HEK293 (cell line): ENCODE measurements around the gene CDCA5.
A peak's percentile ranks its signal among the peaks of the same experiment; 100 is the strongest.

Experiments
- CTCF ChIA-PET: fragments of 350-600 bp; formaldehyde crosslinking; extraction: SDS; loops from one replicate; lab custom pipeline; 2021; ENCODE audit warnings: antibody characterized with exemption; lab: Yijun Ruan, JAX
- POLR2A ChIA-PET: fragments of 300-600 bp; formaldehyde crosslinking; extraction: SDS; loops from one replicate; lab custom pipeline; 2020; ENCODE audit warnings: antibody characterized with exemption, inconsistent platforms; lab: Yijun Ruan, JAX
- H3K27ac ChIP-seq: fragments of 200-500 bp; sonication (Bioruptor generic); 2 replicates; pipeline ENCODE4 v1.5.1; 2014; ENCODE audit warnings: low read depth, low read length, control low read depth, inconsistent platforms; ENCODE audit errors: extremely low read depth
- H3K36me3 ChIP-seq, 2 experiments: fragments of 200-500 bp in 1 of 2; sonication (Bioruptor generic) in 1 of 2; 1 replicate in 1 of 2; 2 replicates in 1 of 2; pipeline ENCODE4 v1.5.1; 2014 to 2017; ENCODE audit warnings: inconsistent platforms in 2 of 2, low read length in 2 of 2; ENCODE audit not compliant: control insufficient read depth in 2 of 2, insufficient read depth in 1 of 2
- H3K4me1 ChIP-seq: fragments of 200-500 bp; sonication (Bioruptor generic); 2 replicates; pipeline ENCODE4 v1.5.1; 2014; ENCODE audit warnings: mild to moderate bottlenecking, low read length, inconsistent platforms; ENCODE audit not compliant: control insufficient read depth, insufficient read depth
- H3K4me3 ChIP-seq: 2 replicates; pipeline ENCODE4 v1.5.1; 2011; ENCODE audit warnings: low read depth, mild to moderate bottlenecking, control low read depth, low read length, moderate library complexity
- H3K9me3 ChIP-seq: fragments of 200-500 bp; sonication (Bioruptor generic); 2 replicates; pipeline ENCODE4 v1.5.1; 2014; ENCODE audit warnings: low read depth, low read length, inconsistent platforms; ENCODE audit not compliant: control insufficient read depth, insufficient read depth
- AEBP2 ChIP-seq: fragments of 450-650 bp; formaldehyde crosslinking; IDR thresholded peaks from 2 replicates; pipeline ENCODE4 v1.5.1; 2016; ENCODE audit warnings: missing biosample characterization, missing genetic modification characterization, borderline replicate concordance
- GLIS2 ChIP-seq: fragments of 450-650 bp; formaldehyde crosslinking; IDR thresholded peaks from 2 replicates; pipeline ENCODE4 v1.5.1; 2016; ENCODE audit warnings: missing biosample characterization, missing genetic modification characterization
- HIC1 ChIP-seq: fragments of 450-650 bp; formaldehyde crosslinking; IDR thresholded peaks from 2 replicates; pipeline ENCODE4 v1.5.1; 2016; ENCODE audit warnings: missing biosample characterization, missing genetic modification characterization
- KLF10 ChIP-seq: fragments of 450-650 bp; IDR thresholded peaks from 2 replicates; pipeline ENCODE4 v1.5.1; 2018; ENCODE audit warnings: missing biosample characterization, mild to moderate bottlenecking, missing genetic modification characterization
- OSR2 ChIP-seq: fragments of 450-650 bp; formaldehyde crosslinking; IDR thresholded peaks from 2 replicates; pipeline ENCODE4 v1.5.1; 2016; ENCODE audit warnings: missing biosample characterization, missing genetic modification characterization
- PATZ1 ChIP-seq: fragments of 450-650 bp; formaldehyde crosslinking; IDR thresholded peaks from 2 replicates; pipeline ENCODE4 v1.5.1; 2016; ENCODE audit warnings: missing biosample characterization, missing genetic modification characterization
- PRDM1 ChIP-seq: fragments of 450-650 bp; formaldehyde crosslinking; IDR thresholded peaks from 2 replicates; pipeline ENCODE4; 2016; ENCODE audit warnings: missing biosample characterization, missing genetic modification characterization
- SP3 ChIP-seq: fragments of 450-650 bp; formaldehyde crosslinking; IDR thresholded peaks from 2 replicates; pipeline ENCODE4 v1.5.1; 2016; ENCODE audit warnings: missing biosample characterization, missing genetic modification characterization
- YY1 ChIP-seq: fragments of 450-650 bp; formaldehyde crosslinking; IDR thresholded peaks from 2 replicates; pipeline ENCODE4 v1.5.1; 2018; ENCODE audit warnings: missing biosample characterization, missing genetic modification characterization
- ZBTB17 ChIP-seq: fragments of 450-650 bp; formaldehyde crosslinking; IDR thresholded peaks from 2 replicates; pipeline ENCODE4 v1.5.1; 2016; ENCODE audit warnings: missing biosample characterization, missing genetic modification characterization
- ZBTB8A ChIP-seq: fragments of 450-650 bp; formaldehyde crosslinking; IDR thresholded peaks from 2 replicates; pipeline ENCODE4 v1.5.1; 2016; ENCODE audit warnings: missing biosample characterization, missing genetic modification characterization
- ZFP69B ChIP-seq: fragments of 450-650 bp; formaldehyde crosslinking; IDR thresholded peaks from 2 replicates; pipeline ENCODE4 v1.5.1; 2016; ENCODE audit warnings: missing biosample characterization, missing genetic modification characterization
- ZIC2 ChIP-seq: fragments of 450-650 bp; formaldehyde crosslinking; IDR thresholded peaks from 2 replicates; pipeline ENCODE4 v1.5.1; 2016; ENCODE audit warnings: missing biosample characterization, missing genetic modification characterization
- ZNF146 ChIP-seq: fragments of 450-650 bp; formaldehyde crosslinking; IDR thresholded peaks from 2 replicates; pipeline ENCODE4 v1.5.1; 2016; ENCODE audit warnings: missing biosample characterization, missing genetic modification characterization
- ZNF157 ChIP-seq: fragments of 450-650 bp; formaldehyde crosslinking; IDR thresholded peaks from 2 replicates; pipeline ENCODE4 v1.5.1; 2016; ENCODE audit warnings: missing biosample characterization, missing genetic modification characterization
- ZNF654 ChIP-seq: fragments of 450-650 bp; formaldehyde crosslinking; IDR thresholded peaks from 2 replicates; pipeline ENCODE4 v1.5.1; 2016; ENCODE audit warnings: low read depth, missing biosample characterization, missing genetic modification characterization
- ZSCAN16 ChIP-seq: fragments of 450-650 bp; formaldehyde crosslinking; IDR thresholded peaks from 2 replicates; pipeline ENCODE4 v1.5.1; 2016; ENCODE audit warnings: missing biosample characterization, missing genetic modification characterization
- ZSCAN30 ChIP-seq: fragments of 450-650 bp; IDR thresholded peaks from 2 replicates; pipeline ENCODE4 v1.5.1; 2018; ENCODE audit warnings: missing biosample characterization, mild to moderate bottlenecking, missing genetic modification characterization, moderate library complexity
- TF ChIP-seq, protein P1 (sequence below): fragments of 450-650 bp; formaldehyde crosslinking; IDR thresholded peaks from 2 replicates; pipeline ENCODE4 v1.5.1; 2016; ENCODE audit warnings: missing biosample characterization, missing genetic modification characterization, low read depth
- TF ChIP-seq, protein P2 (sequence below): fragments of 450-650 bp; formaldehyde crosslinking; conservative IDR thresholded peaks from 2 replicates; pipeline ENCODE4 v1.5.1; 2016; ENCODE audit warnings: low read depth, missing biosample characterization, missing genetic modification characterization
- TF ChIP-seq, protein P3 (sequence below): fragments of 450-650 bp; formaldehyde crosslinking; optimal IDR thresholded peaks from 2 replicates; pipeline ENCODE3; 2016; ENCODE audit warnings: missing biosample characterization, mild to moderate bottlenecking, missing genetic modification characterization
- TF ChIP-seq, protein P4 (sequence below): fragments of 450-650 bp; formaldehyde crosslinking; IDR thresholded peaks from 2 replicates; pipeline ENCODE4; 2016; ENCODE audit warnings: missing biosample characterization, missing genetic modification characterization

The CDCA5 gene

GRCh38 chr11:65117206-65118096 lies 33.6 kb upstream of the CDCA5 start, which contains the start of gene ZNHIT2:
ZNHIT2 (minus strand) TSS chr11:65117701; CDS start chr11:65117653, 48 bp downstream.
- Histone ChIP-seq H3K27ac (peak within 1 kb of the TSS; percentile 78), H3K9me3 (no peaks in the 10 kb centered on the region), H3K36me3 (peaks cover 3 to 62% of the 10 kb centered on the region in 2 experiments; a peak in 2 of 3 replicates), H3K4me1 (peaks cover 6% of the 10 kb centered on the region), H3K4me3 (peak within 1 kb of the TSS; percentile 67)
- ChIA-PET POLR2A (interaction anchor here (0.7 to 1.8 kb wide), 9 partner anchors 11 to 339 kb away, joined by 3 to 8 read pairs (median 4); partner anchors contain the start of genes BATF2, CAPN1, SF1 and VPS51), CTCF (interaction anchor here (0.6 to 2.9 kb wide), 18 partner anchors 10 to 767 kb away, joined by 3 to 11 read pairs (median 4); partner anchors contain the start of genes CAPN1 and SYVN1)
- TF ChIP-seq ZSCAN30 (tag by site-specific recombination) (peak; percentile 73; the same call in 1 of the 2 replicates), ZNF146 (tag by site-specific recombination) (peak; percentile 47; the same call in 1 of the 2 replicates), YY1 (tag by site-specific recombination) (0 out of 2 replicates have a peak, but pooled peaks have one; percentile 58), SP3 (peak; percentile 71; the same call in 1 of the 2 replicates), ZNF654 (tag by site-specific recombination) (peak; percentile 84), ZNF157 (tag by site-specific recombination) (no peak), OSR2 (tag by site-specific recombination) (peak; percentile 38), ZBTB8A (tag by site-specific recombination) (peak; percentile 89), ZBTB17 (peak; percentile 59), HIC1 (tag by site-specific recombination) (peak; percentile 84), PRDM1 (tag by site-specific recombination) (no peak), ZIC2 (tag by site-specific recombination) (peak; percentile 66), AEBP2 (tag by site-specific recombination) (peak; percentile 49; the same call in 1 of the 2 replicates), ZSCAN16 (tag by site-specific recombination) (0 out of 2 replicates have a peak, but pooled peaks have one; percentile 36), KLF10 (tag by site-specific recombination) (peak; percentile 34; the same call in 1 of the 2 replicates), ZFP69B (no peak), GLIS2 (0 out of 2 replicates have a peak, but pooled peaks have one; percentile 23), PATZ1 (tag by site-specific recombination) (peak; percentile 61; the same call in 1 of the 2 replicates)
- TF ChIP-seq, protein P1, sequence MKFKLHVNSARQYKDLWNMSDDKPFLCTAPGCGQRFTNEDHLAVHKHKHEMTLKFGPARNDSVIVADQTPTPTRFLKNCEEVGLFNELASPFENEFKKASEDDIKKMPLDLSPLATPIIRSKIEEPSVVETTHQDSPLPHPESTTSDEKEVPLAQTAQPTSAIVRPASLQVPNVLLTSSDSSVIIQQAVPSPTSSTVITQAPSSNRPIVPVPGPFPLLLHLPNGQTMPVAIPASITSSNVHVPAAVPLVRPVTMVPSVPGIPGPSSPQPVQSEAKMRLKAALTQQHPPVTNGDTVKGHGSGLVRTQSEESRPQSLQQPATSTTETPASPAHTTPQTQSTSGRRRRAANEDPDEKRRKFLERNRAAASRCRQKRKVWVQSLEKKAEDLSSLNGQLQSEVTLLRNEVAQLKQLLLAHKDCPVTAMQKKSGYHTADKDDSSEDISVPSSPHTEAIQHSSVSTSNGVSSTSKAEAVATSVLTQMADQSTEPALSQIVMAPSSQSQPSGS (tag by site-specific recombination) = peak; percentile 78
- TF ChIP-seq, protein P2, sequence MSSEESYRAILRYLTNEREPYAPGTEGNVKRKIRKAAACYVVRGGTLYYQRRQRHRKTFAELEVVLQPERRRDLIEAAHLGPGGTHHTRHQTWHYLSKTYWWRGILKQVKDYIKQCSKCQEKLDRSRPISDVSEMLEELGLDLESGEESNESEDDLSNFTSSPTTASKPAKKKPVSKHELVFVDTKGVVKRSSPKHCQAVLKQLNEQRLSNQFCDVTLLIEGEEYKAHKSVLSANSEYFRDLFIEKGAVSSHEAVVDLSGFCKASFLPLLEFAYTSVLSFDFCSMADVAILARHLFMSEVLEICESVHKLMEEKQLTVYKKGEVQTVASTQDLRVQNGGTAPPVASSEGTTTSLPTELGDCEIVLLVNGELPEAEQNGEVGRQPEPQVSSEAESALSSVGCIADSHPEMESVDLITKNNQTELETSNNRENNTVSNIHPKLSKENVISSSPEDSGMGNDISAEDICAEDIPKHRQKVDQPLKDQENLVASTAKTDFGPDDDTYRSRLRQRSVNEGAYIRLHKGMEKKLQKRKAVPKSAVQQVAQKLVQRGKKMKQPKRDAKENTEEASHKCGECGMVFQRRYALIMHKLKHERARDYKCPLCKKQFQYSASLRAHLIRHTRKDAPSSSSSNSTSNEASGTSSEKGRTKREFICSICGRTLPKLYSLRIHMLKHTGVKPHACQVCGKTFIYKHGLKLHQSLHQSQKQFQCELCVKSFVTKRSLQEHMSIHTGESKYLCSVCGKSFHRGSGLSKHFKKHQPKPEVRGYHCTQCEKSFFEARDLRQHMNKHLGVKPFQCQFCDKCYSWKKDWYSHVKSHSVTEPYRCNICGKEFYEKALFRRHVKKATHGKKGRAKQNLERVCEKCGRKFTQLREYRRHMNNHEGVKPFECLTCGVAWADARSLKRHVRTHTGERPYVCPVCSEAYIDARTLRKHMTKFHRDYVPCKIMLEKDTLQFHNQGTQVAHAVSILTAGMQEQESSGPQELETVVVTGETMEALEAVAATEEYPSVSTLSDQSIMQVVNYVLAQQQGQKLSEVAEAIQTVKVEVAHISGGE (tag by site-specific recombination) = peak; percentile 93
- TF ChIP-seq, protein P3, sequence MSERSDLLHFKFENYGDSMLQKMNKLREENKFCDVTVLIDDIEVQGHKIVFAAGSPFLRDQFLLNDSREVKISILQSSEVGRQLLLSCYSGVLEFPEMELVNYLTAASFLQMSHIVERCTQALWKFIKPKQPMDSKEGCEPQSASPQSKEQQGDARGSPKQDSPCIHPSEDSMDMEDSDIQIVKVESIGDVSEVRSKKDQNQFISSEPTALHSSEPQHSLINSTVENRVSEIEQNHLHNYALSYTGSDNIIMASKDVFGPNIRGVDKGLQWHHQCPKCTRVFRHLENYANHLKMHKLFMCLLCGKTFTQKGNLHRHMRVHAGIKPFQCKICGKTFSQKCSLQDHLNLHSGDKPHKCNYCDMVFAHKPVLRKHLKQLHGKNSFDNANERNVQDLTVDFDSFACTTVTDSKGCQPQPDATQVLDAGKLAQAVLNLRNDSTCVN = peak; percentile 70
- TF ChIP-seq, protein P4, sequence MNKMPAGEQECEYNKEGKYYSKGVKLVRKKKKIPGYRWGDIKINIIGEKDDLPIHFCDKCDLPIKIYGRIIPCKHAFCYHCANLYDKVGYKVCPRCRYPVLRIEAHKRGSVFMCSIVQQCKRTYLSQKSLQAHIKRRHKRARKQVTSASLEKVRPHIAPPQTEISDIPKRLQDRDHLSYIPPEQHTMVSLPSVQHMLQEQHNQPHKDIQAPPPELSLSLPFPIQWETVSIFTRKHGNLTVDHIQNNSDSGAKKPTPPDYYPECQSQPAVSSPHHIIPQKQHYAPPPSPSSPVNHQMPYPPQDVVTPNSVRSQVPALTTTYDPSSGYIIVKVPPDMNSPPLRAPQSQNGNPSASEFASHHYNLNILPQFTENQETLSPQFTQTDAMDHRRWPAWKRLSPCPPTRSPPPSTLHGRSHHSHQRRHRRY (tag by site-specific recombination) = no peak
